ENCODE measurements around the gene ASB4. TPM values are rescaled to one million over a fixed set of nuclear protein-coding genes. Genes with fewer than 3 reads are reported as not detected.

Gene ASB4
- total RNA-seq, 1 experiment from 2014 or later, result not detected

DNA sequence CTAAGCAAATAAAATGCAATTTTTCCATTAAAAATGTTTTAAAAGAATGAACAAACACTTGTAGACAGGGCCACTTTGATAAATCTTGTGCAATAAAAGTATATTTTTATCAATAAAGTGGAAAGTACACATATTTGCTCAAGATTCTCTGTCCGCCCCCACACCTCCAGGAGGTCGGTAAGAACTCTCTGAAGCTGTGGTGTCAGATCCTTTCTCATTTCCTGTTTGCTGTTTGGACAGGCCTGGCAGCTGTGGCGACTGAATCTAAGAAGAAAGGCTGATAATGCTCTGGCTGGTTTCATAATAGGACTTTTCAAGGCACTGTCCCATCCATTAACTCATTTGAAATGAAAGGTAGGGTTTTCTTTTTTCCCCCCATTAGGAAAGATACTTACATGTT, 15.3 kb upstream of the ASB4 start:
- intact Hi-C loops (cut with micrococcal nuclease), result loop anchor here (2.0 to 10.0 kb wide), 3 partner anchors 36 to 1186 kb away; partner anchors contain the start of genes PON2 and PPP1R9A
- peak overlapping the region; percentile 56 for H2AFZ ChIP-seq (ENCODE audit: low read length)
- H3K36me3 ChIP-seq (ENCODE audit: low read depth, low read length), result no peaks in the 10 kb centered on the region
- no peak overlapping the region for H3K4me3 ChIP-seq (ENCODE audit: low read length)
- H3K9ac ChIP-seq (ENCODE audit: low read length), result no peak overlapping the region
- no peaks in the 10 kb centered on the region for H3K79me2 ChIP-seq (ENCODE audit: low read length)
- ATAC-seq, result peak; percentile 90
- H3K4me1 ChIP-seq (ENCODE audit: insufficient read depth, low read length), result peaks cover 8% of the 10 kb centered on the region
- no peaks in the 10 kb centered on the region for H3K27me3 ChIP-seq (ENCODE audit: low read length)
- TF ChIP-seq EZH2phosphoT487 (IDR thresholded peaks at IDR 0.05; ENCODE audit: borderline replicate concordance, low read length) (no peak), EZH2 (IDR thresholded peaks at IDR 0.05; ENCODE audit: low read length, unreplicated experiment) (no peak)
- TF ChIP-seq, protein P1, sequence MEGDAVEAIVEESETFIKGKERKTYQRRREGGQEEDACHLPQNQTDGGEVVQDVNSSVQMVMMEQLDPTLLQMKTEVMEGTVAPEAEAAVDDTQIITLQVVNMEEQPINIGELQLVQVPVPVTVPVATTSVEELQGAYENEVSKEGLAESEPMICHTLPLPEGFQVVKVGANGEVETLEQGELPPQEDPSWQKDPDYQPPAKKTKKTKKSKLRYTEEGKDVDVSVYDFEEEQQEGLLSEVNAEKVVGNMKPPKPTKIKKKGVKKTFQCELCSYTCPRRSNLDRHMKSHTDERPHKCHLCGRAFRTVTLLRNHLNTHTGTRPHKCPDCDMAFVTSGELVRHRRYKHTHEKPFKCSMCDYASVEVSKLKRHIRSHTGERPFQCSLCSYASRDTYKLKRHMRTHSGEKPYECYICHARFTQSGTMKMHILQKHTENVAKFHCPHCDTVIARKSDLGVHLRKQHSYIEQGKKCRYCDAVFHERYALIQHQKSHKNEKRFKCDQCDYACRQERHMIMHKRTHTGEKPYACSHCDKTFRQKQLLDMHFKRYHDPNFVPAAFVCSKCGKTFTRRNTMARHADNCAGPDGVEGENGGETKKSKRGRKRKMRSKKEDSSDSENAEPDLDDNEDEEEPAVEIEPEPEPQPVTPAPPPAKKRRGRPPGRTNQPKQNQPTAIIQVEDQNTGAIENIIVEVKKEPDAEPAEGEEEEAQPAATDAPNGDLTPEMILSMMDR (conservative IDR thresholded peaks at IDR 0.05; ENCODE audit: low read depth, low read length), result no peak
- POLR2A ChIA-PET (ENCODE audit: unreplicated experiment), result no interaction called here
- H3K9me3 ChIP-seq (ENCODE audit: low read length), result no peaks in the 10 kb centered on the region
- H3K4me2 ChIP-seq (ENCODE audit: low read length), result peak overlapping the region; percentile 41; the same call in 1 of the 2 replicates
- H3K9me2 ChIP-seq (replicated peaks; ENCODE audit: low read length), result no peaks in the 10 kb centered on the region
- CTCF ChIA-PET, result no interaction called here
- H3F3A ChIP-seq (ENCODE audit: low read length, unreplicated experiment), result no peaks in the 10 kb centered on the region
- BruUV-seq (replicated peaks), result no TSS peak
- no peaks in the 10 kb centered on the region for H4K20me1 ChIP-seq (ENCODE audit: low read length)
- H3K27ac ChIP-seq (ENCODE audit: low read length), result no peak overlapping the region
- DNase-seq, result peak; percentile 22

- no TSS peak for BruUV-seq (replicated peaks)
- Histone ChIP-seq H3K36me3 (ENCODE audit: low read depth, low read length) (no peaks in the 10 kb centered on the region), H3K4me1 (ENCODE audit: insufficient read depth, low read length) (peaks cover 8% of the 10 kb centered on the region), H3K4me2 (ENCODE audit: low read length) (no peak overlapping the region), H3K79me2 (ENCODE audit: low read length) (no peaks in the 10 kb centered on the region), H3K4me3 (ENCODE audit: low read length) (no peak overlapping the region), H4K20me1 (ENCODE audit: low read length) (no peaks in the 10 kb centered on the region), H3K9ac (ENCODE audit: low read length) (no peak overlapping the region), H3K9me3 (ENCODE audit: low read length) (no peaks in the 10 kb centered on the region), H3K9me2 (replicated peaks; ENCODE audit: low read length) (no peaks in the 10 kb centered on the region), H3K27me3 (ENCODE audit: low read length) (no peaks in the 10 kb centered on the region), H3F3A (ENCODE audit: low read length, unreplicated experiment) (no peaks in the 10 kb centered on the region), H3K27ac (ENCODE audit: low read length) (no peak overlapping the region), H2AFZ (ENCODE audit: low read length) (peak overlapping the region; percentile 56; the same call in 1 of the 2 replicates)
- TF ChIP-seq, protein P1 (conservative IDR thresholded peaks at IDR 0.05; ENCODE audit: low read depth, low read length), result no peak
- TF ChIP-seq EZH2 (IDR thresholded peaks at IDR 0.05; ENCODE audit: low read length, unreplicated experiment), result no peak
- no peak for TF ChIP-seq EZH2phosphoT487 (IDR thresholded peaks at IDR 0.05; ENCODE audit: borderline replicate concordance, low read length)
- intact Hi-C loops (cut with micrococcal nuclease), result loop anchor here (2.0 to 10.0 kb wide), 3 partner anchors 36 to 1186 kb away; partner anchors contain the start of genes PON2 and PPP1R9A
- ChIA-PET CTCF (no interaction called here), POLR2A (ENCODE audit: unreplicated experiment) (no interaction called here)
- DNase-seq (no peak), ATAC-seq (no peak)
Observed at GRCh38 chr7:95471071-95471470, 14.7 kb upstream of the ASB4 start.

- no peaks in the 10 kb centered on the region for H3K9me2 ChIP-seq (replicated peaks; ENCODE audit: low read length)
- no peaks in the 10 kb centered on the region for H4K20me1 ChIP-seq (ENCODE audit: low read length)
- ATAC-seq (no peak), DNase-seq (no peak)
- H3K4me2 ChIP-seq (ENCODE audit: low read length), result no peak overlapping the region
- no peak overlapping the region for H2AFZ ChIP-seq (ENCODE audit: low read length)
- CTCF ChIA-PET, result interaction anchor here (0.5 kb wide), 1 partner anchor 19 kb away, joined by 5 read pairs; no protein-coding TSS in a partner anchor
- no peaks in the 10 kb centered on the region for H3F3A ChIP-seq (ENCODE audit: low read length, unreplicated experiment)
- H3K9ac ChIP-seq (ENCODE audit: low read length), result no peak overlapping the region
- H3K27me3 ChIP-seq (ENCODE audit: low read length), result no peaks in the 10 kb centered on the region
- POLR2A ChIA-PET (ENCODE audit: unreplicated experiment), result interaction anchor here (0.6 kb wide), 1 partner anchor 438 kb away, joined by 4 read pairs; no protein-coding TSS in a partner anchor
- TF ChIP-seq EZH2 (IDR thresholded peaks at IDR 0.05; ENCODE audit: low read length, unreplicated experiment) (no peak), EZH2phosphoT487 (IDR thresholded peaks at IDR 0.05; ENCODE audit: borderline replicate concordance, low read length) (no peak)
- TF ChIP-seq, protein P1 (conservative IDR thresholded peaks at IDR 0.05; ENCODE audit: low read depth, low read length), result no peak
- H3K9me3 ChIP-seq (ENCODE audit: low read length), result no peaks in the 10 kb centered on the region
- BruUV-seq (replicated peaks), result no TSS peak
- no peak overlapping the region for H3K4me3 ChIP-seq (ENCODE audit: low read length)
- H3K79me2 ChIP-seq (ENCODE audit: low read length), result no peaks in the 10 kb centered on the region
- no peak overlapping the region for H3K27ac ChIP-seq (ENCODE audit: low read length)
- no peaks in the 10 kb centered on the region for H3K36me3 ChIP-seq (ENCODE audit: low read depth, low read length)
- intact Hi-C loops (cut with micrococcal nuclease), result loop anchor here (10.0 kb wide), 2 partner anchors 568 to 1188 kb away; partner anchors contain the start of gene PPP1R9A
- peaks cover 8% of the 10 kb centered on the region for H3K4me1 ChIP-seq (ENCODE audit: insufficient read depth, low read length)
Observed at GRCh38 chr7:95472581-95473161, 13.1 kb upstream of the ASB4 start.

Measured in PC-3 (cell line).